ENCODE data around the gene GLIPR1.

DNA sequence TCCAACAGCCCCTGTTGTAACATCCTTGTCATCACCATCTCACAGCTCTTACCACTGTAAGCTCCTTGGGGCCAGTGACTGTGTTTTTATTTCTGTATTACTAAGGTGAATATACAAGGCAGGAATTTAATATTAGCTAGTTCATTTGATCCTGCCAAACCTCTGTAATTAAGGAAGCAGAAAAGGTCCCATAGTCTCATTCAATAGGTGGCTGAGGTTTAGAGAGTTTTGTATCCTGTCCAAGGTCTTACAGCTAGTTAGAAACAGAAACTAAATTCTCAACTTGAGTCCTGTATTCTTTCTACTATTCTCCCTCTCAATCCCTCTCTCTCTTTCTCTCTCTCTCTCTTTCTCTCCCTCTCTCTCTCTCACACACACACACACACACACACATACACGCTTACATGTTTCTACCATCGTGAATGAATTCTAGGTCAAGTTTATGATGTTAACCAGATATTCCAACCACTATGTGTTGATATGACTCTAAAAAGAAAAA lies 543 bp upstream of the GLIPR1 start:
- TF ChIP-seq POLR2A (IDR thresholded peaks at IDR 0.05; ENCODE audit: low read depth, low read length) (no peak), POLR2AphosphoS5 (IDR thresholded peaks at IDR 0.05; ENCODE audit: low read depth, low read length) (no peak), TAF1 (IDR thresholded peaks at IDR 0.05; ENCODE audit: low read depth, low read length) (no peak), SPI1 (IDR thresholded peaks at IDR 0.05; ENCODE audit: low read depth, low read length) (no peak), POU2F2 (IDR thresholded peaks at IDR 0.05; ENCODE audit: low read depth, low read length) (no peak)
